Mesothelial cell of epicardium (in vitro differentiated cells): ENCODE measurements around the gene KLHL30. TPM values are rescaled to one million over a fixed set of nuclear protein-coding genes. Genes with fewer than 3 reads are reported as not detected.

Experiments
- DNase-seq, 2 experiments: peaks; one replicate each; pipeline ENCODE4 v3.0.0; 2021; ENCODE audit warnings: low spot score in 2 of 2; ENCODE audit not compliant: unreplicated experiment in 2 of 2
- H3K27ac Mint-ChIP-seq: 2 replicates; pipeline ENCODE4 v1.8.0; 2021; ENCODE audit warnings: mixed read lengths
- H3K27me3 Mint-ChIP-seq: 2 replicates; pipeline ENCODE4 v1.8.0; 2021; ENCODE audit warnings: low read depth, mixed read lengths
- H3K36me3 Mint-ChIP-seq: 2 replicates; pipeline ENCODE4 v1.8.0; 2021; ENCODE audit warnings: mixed read lengths
- H3K4me1 Mint-ChIP-seq: 2 replicates; pipeline ENCODE4 v1.8.0; 2021; ENCODE audit warnings: mixed read lengths
- H3K4me3 Mint-ChIP-seq: 2 replicates; pipeline ENCODE4 v1.8.0; 2021; ENCODE audit warnings: mild to moderate bottlenecking, moderate library complexity, mixed read lengths
- H3K9me3 Mint-ChIP-seq: 2 replicates; pipeline ENCODE4 v1.8.0; 2021; ENCODE audit warnings: mixed read lengths
- total RNA-seq: library from RNA; stranded (reverse); gene quantifications from 3 replicates; pipeline ENCODE4 v1.2.1, GENCODE V29; 2021
- TF ChIP-seq, protein P1 (sequence below): fragments of 200-600 bp; sonication (generic); IDR thresholded peaks from one replicate; pipeline ENCODE4 v1.5.0; 2021; ENCODE audit warnings: antibody characterized with exemption; ENCODE audit not compliant: unreplicated experiment

Gene KLHL30
- total RNA-seq, 1 donor from 2014 or later = 0.16 TPM

DNA sequence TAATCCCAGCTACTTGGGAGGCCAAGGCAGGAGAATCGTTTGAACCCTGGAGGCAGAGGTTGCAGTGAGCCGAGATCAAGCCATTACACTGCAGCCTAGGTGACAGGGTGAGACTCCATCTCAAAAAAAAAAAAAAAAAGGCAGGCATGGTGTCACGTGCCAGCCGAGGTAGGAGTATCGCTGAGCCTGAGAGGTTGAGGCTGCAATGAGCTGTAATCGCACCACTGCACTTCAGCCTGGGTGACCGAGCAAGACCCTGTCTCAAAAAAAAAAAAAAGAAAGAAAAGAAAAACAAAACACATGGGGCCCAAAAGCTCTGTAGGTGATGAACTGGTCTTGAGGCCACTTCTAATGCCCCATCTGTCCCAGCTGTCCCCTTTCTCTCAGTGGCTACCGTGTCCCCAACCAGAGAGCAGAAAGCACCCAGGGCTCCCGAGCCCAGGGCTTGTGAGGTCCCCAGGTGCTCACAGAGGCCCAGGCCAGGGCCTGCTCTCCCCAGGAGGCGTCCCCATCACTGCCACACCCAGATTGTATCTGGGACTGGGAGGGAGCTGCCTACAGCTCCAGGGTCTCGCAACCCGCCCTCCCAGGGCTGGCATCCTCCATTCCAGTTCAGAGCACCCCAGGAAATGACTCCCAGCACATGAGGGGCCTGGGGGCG is 8.5 kb downstream of the KLHL30 start:
- H3K9me3 Mint-ChIP-seq = no peaks in the 10 kb centered on the region
- peaks cover 6% of the 10 kb centered on the region for H3K4me1 Mint-ChIP-seq
- no peak overlapping the region for H3K4me3 Mint-ChIP-seq
- no peak overlapping the region for H3K27ac Mint-ChIP-seq
- TF ChIP-seq, protein P1, sequence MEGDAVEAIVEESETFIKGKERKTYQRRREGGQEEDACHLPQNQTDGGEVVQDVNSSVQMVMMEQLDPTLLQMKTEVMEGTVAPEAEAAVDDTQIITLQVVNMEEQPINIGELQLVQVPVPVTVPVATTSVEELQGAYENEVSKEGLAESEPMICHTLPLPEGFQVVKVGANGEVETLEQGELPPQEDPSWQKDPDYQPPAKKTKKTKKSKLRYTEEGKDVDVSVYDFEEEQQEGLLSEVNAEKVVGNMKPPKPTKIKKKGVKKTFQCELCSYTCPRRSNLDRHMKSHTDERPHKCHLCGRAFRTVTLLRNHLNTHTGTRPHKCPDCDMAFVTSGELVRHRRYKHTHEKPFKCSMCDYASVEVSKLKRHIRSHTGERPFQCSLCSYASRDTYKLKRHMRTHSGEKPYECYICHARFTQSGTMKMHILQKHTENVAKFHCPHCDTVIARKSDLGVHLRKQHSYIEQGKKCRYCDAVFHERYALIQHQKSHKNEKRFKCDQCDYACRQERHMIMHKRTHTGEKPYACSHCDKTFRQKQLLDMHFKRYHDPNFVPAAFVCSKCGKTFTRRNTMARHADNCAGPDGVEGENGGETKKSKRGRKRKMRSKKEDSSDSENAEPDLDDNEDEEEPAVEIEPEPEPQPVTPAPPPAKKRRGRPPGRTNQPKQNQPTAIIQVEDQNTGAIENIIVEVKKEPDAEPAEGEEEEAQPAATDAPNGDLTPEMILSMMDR = no peak
- no peaks in the 10 kb centered on the region for H3K27me3 Mint-ChIP-seq
- DNase-seq = no peak
- H3K36me3 Mint-ChIP-seq = no peaks in the 10 kb centered on the region

DNA sequence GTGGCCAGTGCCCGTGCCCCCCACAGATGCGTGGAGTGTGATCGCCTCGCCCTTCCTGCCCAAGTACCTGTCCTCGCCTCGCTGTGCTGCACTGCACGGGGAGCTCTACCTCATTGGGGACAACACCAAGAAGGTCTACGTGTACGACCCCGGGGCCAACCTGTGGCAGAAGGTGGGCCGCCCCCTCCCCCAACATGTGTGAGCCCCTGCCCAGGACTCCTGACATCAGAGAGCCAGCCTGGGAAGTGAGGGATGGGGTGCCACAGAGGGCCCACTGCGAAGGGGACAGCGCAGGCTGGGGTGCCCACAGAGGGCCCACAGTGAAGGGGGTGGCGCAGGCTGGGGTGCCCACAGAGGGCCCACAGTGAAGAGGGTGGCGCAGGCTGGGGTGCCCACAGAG is 10.5 kb downstream of the KLHL30 start:
- Mint-ChIP-seq H3K27ac (no peak overlapping the region), H3K36me3 (no peaks in the 10 kb centered on the region), H3K27me3 (no peaks in the 10 kb centered on the region), H3K9me3 (peaks cover under 1% of the 10 kb centered on the region), H3K4me3 (no peak overlapping the region), H3K4me1 (no peaks in the 10 kb centered on the region)
- DNase-seq = no peak
- TF ChIP-seq, protein P1 = no peak

DNA sequence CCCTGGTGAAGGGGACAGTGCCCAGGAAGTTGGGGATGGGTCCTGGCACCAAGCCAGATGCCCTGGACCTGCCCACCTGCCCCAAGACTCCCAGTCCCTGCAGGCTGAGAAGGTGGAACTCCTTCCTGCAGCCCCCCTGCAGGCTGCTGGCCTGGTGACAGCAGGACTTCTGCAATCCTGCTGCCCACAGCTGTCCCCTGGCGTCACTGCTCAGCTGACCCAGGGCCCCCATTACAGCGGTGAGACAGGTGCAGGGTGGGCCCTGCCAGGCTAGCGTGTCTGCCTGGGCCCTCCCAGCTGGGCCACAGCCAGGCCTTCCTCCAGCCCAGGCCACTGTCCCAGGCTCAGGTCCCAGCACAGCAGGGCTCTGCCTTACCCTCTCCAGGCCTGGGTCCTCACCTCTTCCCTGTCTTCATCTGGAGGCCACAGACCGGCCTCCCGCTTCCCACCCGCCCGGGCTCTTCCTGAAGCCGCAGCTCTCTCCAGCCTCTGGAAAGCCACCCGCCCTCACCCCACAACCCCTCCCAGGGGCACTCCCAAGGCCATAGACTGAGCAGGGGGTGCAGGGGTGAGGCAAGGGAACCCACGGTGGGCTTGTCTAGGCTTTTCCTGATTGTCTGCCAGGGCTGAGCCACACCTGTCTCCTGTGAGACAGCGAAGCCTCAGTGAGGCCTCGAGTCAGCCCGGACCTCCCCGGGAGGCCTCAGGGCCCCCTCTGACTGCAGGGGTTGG is 11.5 kb downstream of the KLHL30 start:
- H3K36me3 Mint-ChIP-seq = no peaks in the 10 kb centered on the region
- TF ChIP-seq, protein P1 = no peak
- H3K27me3 Mint-ChIP-seq = no peaks in the 10 kb centered on the region
- no peak overlapping the region for H3K27ac Mint-ChIP-seq
- H3K9me3 Mint-ChIP-seq = peaks cover 3% of the 10 kb centered on the region
- H3K4me3 Mint-ChIP-seq = no peak overlapping the region
- H3K4me1 Mint-ChIP-seq = no peaks in the 10 kb centered on the region
- DNase-seq = no peak

DNA sequence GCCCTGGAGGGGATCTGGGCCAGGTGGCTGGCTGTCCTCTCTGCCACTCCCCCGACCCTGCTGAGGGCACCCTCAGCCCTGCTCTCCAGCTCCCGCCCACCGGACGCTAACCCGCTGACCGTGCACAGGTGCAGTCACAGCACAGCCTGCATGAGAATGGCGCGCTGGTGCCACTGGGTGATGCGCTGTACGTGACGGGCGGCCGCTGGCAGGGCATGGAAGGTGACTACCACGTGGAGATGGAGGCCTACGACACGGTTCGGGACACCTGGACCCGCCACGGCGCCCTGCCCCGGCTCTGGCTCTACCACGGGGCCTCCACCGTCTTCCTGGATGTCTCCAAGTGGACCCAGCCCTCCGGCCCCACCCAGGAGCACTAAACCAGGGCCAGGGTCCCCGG is 12.2 kb downstream of the KLHL30 start:
- TF ChIP-seq, protein P1 = no peak
- no peaks in the 10 kb centered on the region for H3K36me3 Mint-ChIP-seq
- H3K9me3 Mint-ChIP-seq = peaks cover 3% of the 10 kb centered on the region
- no peaks in the 10 kb centered on the region for H3K4me1 Mint-ChIP-seq
- H3K27me3 Mint-ChIP-seq = no peaks in the 10 kb centered on the region
- no peak overlapping the region for H3K27ac Mint-ChIP-seq
- DNase-seq = no peak
- H3K4me3 Mint-ChIP-seq = no peak overlapping the region

DNA sequence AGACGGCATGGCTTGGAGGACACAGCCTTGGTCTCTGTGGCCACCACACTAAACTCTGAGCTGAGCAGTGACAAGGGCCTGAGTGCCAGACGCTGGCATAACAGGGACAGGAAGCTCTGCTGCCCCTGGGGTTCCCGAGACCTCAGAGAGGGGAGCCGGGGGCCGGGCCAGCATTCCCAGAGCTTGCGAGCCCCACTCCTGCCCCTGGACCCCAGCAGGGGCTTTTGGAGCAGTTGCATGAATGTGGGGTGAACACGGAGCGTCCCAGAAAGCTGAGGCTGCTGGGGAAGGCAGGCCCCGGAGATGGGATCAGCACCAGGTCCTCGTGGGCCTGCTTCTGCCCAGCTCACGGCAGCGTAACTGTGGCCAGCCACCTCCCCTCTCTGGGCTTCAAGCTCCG is 12.7 kb downstream of the KLHL30 start:
- TF ChIP-seq, protein P1 = no peak
- no peak for DNase-seq
- Mint-ChIP-seq H3K27ac (no peak overlapping the region), H3K9me3 (peaks cover 3% of the 10 kb centered on the region), H3K36me3 (no peaks in the 10 kb centered on the region), H3K27me3 (no peaks in the 10 kb centered on the region), H3K4me3 (no peak overlapping the region), H3K4me1 (no peaks in the 10 kb centered on the region)
